ENCODE data around the gene RPLP1.

DNA sequence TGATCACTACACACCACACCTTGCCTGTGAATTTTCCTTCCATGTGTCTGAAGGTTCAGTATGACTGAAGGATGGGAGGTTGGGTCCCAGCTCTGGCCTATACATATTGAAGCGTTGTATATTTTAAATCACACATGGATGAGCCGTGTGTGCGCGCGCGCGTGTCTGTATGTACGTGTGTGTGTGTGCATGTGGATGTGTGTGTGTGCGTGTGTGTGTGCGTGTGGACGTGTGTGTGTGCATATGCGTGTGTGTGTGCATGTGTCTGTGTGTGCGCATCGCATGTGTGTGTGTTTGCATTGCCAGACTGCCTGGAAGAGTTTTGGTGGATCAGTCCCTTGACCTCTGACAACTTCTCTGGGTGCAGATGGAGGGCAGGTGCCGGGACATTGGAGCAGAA, 45.7 kb downstream of the RPLP1 start:
- TF ChIP-seq, protein P1, sequence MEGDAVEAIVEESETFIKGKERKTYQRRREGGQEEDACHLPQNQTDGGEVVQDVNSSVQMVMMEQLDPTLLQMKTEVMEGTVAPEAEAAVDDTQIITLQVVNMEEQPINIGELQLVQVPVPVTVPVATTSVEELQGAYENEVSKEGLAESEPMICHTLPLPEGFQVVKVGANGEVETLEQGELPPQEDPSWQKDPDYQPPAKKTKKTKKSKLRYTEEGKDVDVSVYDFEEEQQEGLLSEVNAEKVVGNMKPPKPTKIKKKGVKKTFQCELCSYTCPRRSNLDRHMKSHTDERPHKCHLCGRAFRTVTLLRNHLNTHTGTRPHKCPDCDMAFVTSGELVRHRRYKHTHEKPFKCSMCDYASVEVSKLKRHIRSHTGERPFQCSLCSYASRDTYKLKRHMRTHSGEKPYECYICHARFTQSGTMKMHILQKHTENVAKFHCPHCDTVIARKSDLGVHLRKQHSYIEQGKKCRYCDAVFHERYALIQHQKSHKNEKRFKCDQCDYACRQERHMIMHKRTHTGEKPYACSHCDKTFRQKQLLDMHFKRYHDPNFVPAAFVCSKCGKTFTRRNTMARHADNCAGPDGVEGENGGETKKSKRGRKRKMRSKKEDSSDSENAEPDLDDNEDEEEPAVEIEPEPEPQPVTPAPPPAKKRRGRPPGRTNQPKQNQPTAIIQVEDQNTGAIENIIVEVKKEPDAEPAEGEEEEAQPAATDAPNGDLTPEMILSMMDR (conservative IDR thresholded peaks at IDR 0.05 in 1 of 2, IDR thresholded peaks at IDR 0.05 in 1 of 2; ENCODE audit: low read depth in 1 of 2, low read length in 2 of 2), result no peak
- TF ChIP-seq EZH2 (IDR thresholded peaks at IDR 0.05; ENCODE audit: low read length, missing control alignments), result no peak
